Endothelial cell of umbilical vein (primary cell): ENCODE results near the gene ATP8A1. TPM values are rescaled to one million over a fixed set of nuclear protein-coding genes. Genes with fewer than 3 reads are reported as not detected.

Experiments
- BruUV-seq: library from RNA; stranded (reverse); fragments of 400-500 nt; replicated peaks from 2 replicates; lab custom pipeline; 2021; lab: Mats Ljungman, UMichigan
- CTCF ChIA-PET: fragments of 300-600, 350-600 bp; sonication (Branson Sonifier 250); formaldehyde crosslinking; loops from one replicate; lab custom pipeline; 2021; ENCODE audit warnings: antibody characterized with exemption, inconsistent platforms; lab: Charles Lee
- POLR2A ChIA-PET: fragments of 300-600, 350-600 bp; sonication (Branson Sonifier 250); formaldehyde crosslinking; loops from one replicate; lab custom pipeline; 2021; ENCODE audit warnings: antibody characterized with exemption, inconsistent platforms; lab: Charles Lee
- DNase-seq: peaks from one replicate; pipeline ENCODE4 v3.0.0-alpha.2; 2011; ENCODE audit warnings: low read depth, low spot score
- FAIRE-seq: peaks from 2 replicates; lab custom pipeline; 2011; peaks lifted over from hg19 to GRCh38; lab: Jason Lieb, UNC
- H2AFZ ChIP-seq: 2 replicates; pipeline ENCODE4 v1.6.0; 2012; ENCODE audit warnings: low read depth, low read length, control low read depth, inconsistent platforms
- H3K27ac ChIP-seq: 2 replicates; pipeline ENCODE4 v1.5.1; 2011; ENCODE audit warnings: low read depth, mild to moderate bottlenecking, control low read depth, low read length, moderate library complexity; ENCODE audit not compliant: insufficient read depth
- H3K27me3 ChIP-seq, 2 experiments: 2 replicates each; pipeline versions ENCODE4 v1.6.0 to v1.6.1; 2011; ENCODE audit warnings: low read length in 2 of 2, mixed read lengths in 1 of 2; ENCODE audit not compliant: control insufficient read depth in 2 of 2, insufficient read depth in 2 of 2
- H3K36me3 ChIP-seq, 2 experiments: 2 replicates in 1 of 2; 3 replicates in 1 of 2; pipeline ENCODE4 v1.5.1; 2011; ENCODE audit warnings: low read length in 2 of 2, mild to moderate bottlenecking in 1 of 2, moderate library complexity in 1 of 2; ENCODE audit not compliant: control insufficient read depth in 2 of 2, insufficient read depth in 2 of 2; ENCODE audit errors: extremely low read depth in 1 of 2
- H3K4me1 ChIP-seq: 3 replicates; pipeline ENCODE4 v1.5.1; 2011; ENCODE audit warnings: mild to moderate bottlenecking, low read length; ENCODE audit not compliant: control insufficient read depth, insufficient read depth; ENCODE audit errors: extremely low read depth
- H3K4me2 ChIP-seq: 2 replicates; pipeline ENCODE4 v1.6.1; 2011; ENCODE audit warnings: low read length, control low read depth, mixed read lengths; ENCODE audit not compliant: insufficient read depth
- H3K4me3 ChIP-seq, 3 experiments: fragments of 200-600 bp in 1 of 3; sonication (generic), shearing (Covaris generic) in 1 of 3; replicated peaks in 1 of 3; 2 replicates each; pipeline ENCODE4 v1.5.1; 2011 to 2016; ENCODE audit warnings: control low read depth in 3 of 3, low read length in 3 of 3, mild to moderate bottlenecking in 2 of 3, inconsistent platforms in 1 of 3, low read depth in 1 of 3, moderate library complexity in 1 of 3; ENCODE audit not compliant: insufficient read depth in 1 of 3
- H3K79me2 ChIP-seq: 2 replicates; pipeline ENCODE4 v1.6.0; 2012; ENCODE audit warnings: low read length, inconsistent platforms; ENCODE audit not compliant: control insufficient read depth, insufficient read depth
- H3K9ac ChIP-seq: replicated peaks from 2 replicates; pipeline ENCODE3; 2011; ENCODE audit warnings: low read length, control low read depth; ENCODE audit not compliant: insufficient read depth; ENCODE audit errors: extremely low read depth
- H3K9me1 ChIP-seq: replicated peaks from 3 replicates; pipeline ENCODE4 v1.6.0; 2011; ENCODE audit warnings: mild to moderate bottlenecking, low read length; ENCODE audit not compliant: control insufficient read depth, insufficient read depth; ENCODE audit errors: extremely low read depth
- H3K9me3 ChIP-seq: replicated peaks from 2 replicates; pipeline ENCODE4 v1.5.1; 2012; ENCODE audit warnings: low read length, inconsistent platforms; ENCODE audit not compliant: control insufficient read depth, insufficient read depth
- H4K20me1 ChIP-seq: replicated peaks from 2 replicates; pipeline ENCODE3; 2011; ENCODE audit warnings: mild to moderate bottlenecking, low read length; ENCODE audit not compliant: control insufficient read depth, insufficient read depth; ENCODE audit errors: extremely low read depth
- CTCF ChIP-seq, 2 donors: IDR thresholded peaks; 1 replicate in 1 of 2; 2 replicates in 1 of 2; pipeline ENCODE4 v1.5.1; 2011; ENCODE audit warnings: low read length in 2 of 2, mild to moderate bottlenecking in 2 of 2, moderate library complexity in 2 of 2, control low read depth in 1 of 2, inconsistent platforms in 1 of 2, low read depth in 1 of 2; ENCODE audit not compliant: insufficient read depth in 1 of 2; ENCODE audit errors: extremely low read depth in 1 of 2
- EZH2 ChIP-seq: IDR thresholded peaks from 2 replicates; pipeline ENCODE4 v1.6.1; 2012; ENCODE audit warnings: borderline replicate concordance, low read depth, mild to moderate bottlenecking, moderate library complexity, low read length, inconsistent platforms; ENCODE audit not compliant: severe bottlenecking
- FOS ChIP-seq: IDR thresholded peaks from 2 replicates; pipeline ENCODE4 v1.6.1; 2011; ENCODE audit warnings: mild to moderate bottlenecking, low read length, moderate library complexity, borderline replicate concordance; ENCODE audit not compliant: insufficient read depth
- GATA2 ChIP-seq: IDR thresholded peaks from 2 replicates; pipeline ENCODE4 v1.7.0; 2011; ENCODE audit warnings: low read depth, mild to moderate bottlenecking, moderate library complexity, mixed read lengths, low read length; ENCODE audit not compliant: insufficient read length, insufficient read depth
- JUN ChIP-seq: IDR thresholded peaks from 2 replicates; pipeline ENCODE4 v1.6.1; 2011; ENCODE audit warnings: borderline replicate concordance, low read depth; ENCODE audit not compliant: insufficient read length, insufficient read depth
- MAX ChIP-seq: IDR thresholded peaks from 2 replicates; pipeline ENCODE4 v1.6.1; 2011; ENCODE audit not compliant: insufficient read depth, insufficient read length
- MYC ChIP-seq: IDR thresholded peaks from one replicate; pipeline ENCODE4 v1.6.1; 2011; ENCODE audit warnings: mild to moderate bottlenecking, low read depth, low read length
- POLR2A ChIP-seq: IDR thresholded peaks from 2 replicates; pipeline ENCODE4 v1.6.1; 2012; ENCODE audit warnings: low read depth, mild to moderate bottlenecking, control low read depth, low read length
- dilution Hi-C: fragments of 300-500 bp; cut with MboI; formaldehyde crosslinking; loops from one replicate; pipeline ENCODE4 v1.15.0; 2019; ENCODE audit warnings: low sequenced_read_pairs; ENCODE audit not compliant: extremely low pct_ligation_motif_present
- intact Hi-C: fragments of 100-400 bp; cut with micrococcal nuclease; formaldehyde crosslinking; loops from one replicate; pipeline ENCODE4 v1.10.0; 2022
- polyA plus RNA-seq, 4 experiments: library from polyadenylated mRNA; depleted of rRNA in 3 of 4; stranded (reverse) in 3 of 4; unstranded in 1 of 4; fragments of >200 nt; gene quantifications; 2 replicates each; pipeline versions ENCODE4 v1.2.1 to v1.2.3, GENCODE V29; 2011 to 2012; ENCODE audit warnings: missing spikeins in 1 of 4
- total RNA-seq: library from RNA; stranded (reverse); gene quantifications from 2 replicates; pipeline ENCODE4 v1.2.3, GENCODE V29; 2021

Gene ATP8A1
- total and polyA plus RNA-seq, 2 donors (not counting 3 experiments of a cell fraction or from before 2014, with no cell fraction given), result 0.97 to 11.5 TPM

GRCh38 chr4:42489095-42489494 lies 167.8 kb downstream of the ATP8A1 start:
- Histone ChIP-seq H3K4me2 (no peak overlapping the region), H4K20me1 (no peaks in the 10 kb centered on the region), H3K79me2 (no peaks in the 10 kb centered on the region), H3K36me3 (no peaks in the 10 kb centered on the region), H3K27me3 (peaks cover 2 to 4% of the 10 kb centered on the region in 2 experiments), H3K9me1 (no peaks in the 10 kb centered on the region), H3K27ac (no peak overlapping the region), H3K4me1 (no peaks in the 10 kb centered on the region), H3K4me3 (no peak overlapping the region), H3K9ac (no peak overlapping the region), H3K9me3 (no peaks in the 10 kb centered on the region), H2AFZ (no peak overlapping the region)
- FAIRE-seq (no peak), DNase-seq (no peak)
- ChIA-PET CTCF (interaction anchor here (1.1 kb wide), 1 partner anchor 31 kb away, joined by 3 read pairs; no protein-coding TSS in a partner anchor), POLR2A (no interaction called here)
- dilution Hi-C loops (no loop called here), intact Hi-C loops (no loop called here)
- TF ChIP-seq CTCF (IDR thresholded peaks at IDR 0.05; ENCODE audit: extremely low read depth in 1 of 2, insufficient read depth in 1 of 2, low read depth in 1 of 2, low read length in 2 of 2), result no peak
- TF ChIP-seq EZH2, result no peak
- TF ChIP-seq JUN, result no peak
- no peak for TF ChIP-seq GATA2
- TF ChIP-seq MYC, result no peak
- TF ChIP-seq FOS, result no peak
- TF ChIP-seq POLR2A, result no peak
- TF ChIP-seq MAX, result no peak
- no TSS peak for BruUV-seq
